Endodermal cell (in vitro differentiated cells): ENCODE results near the gene PRR23A. TPM values are rescaled to one million over a fixed set of nuclear protein-coding genes. Genes with fewer than 3 reads are reported as not detected.
A peak's percentile ranks its signal among the peaks of the same experiment; 100 is the strongest.

ENCODE experiments used
- DNase-seq: peaks from one replicate; pipeline ENCODE4 v3.0.0-alpha.2; 2017
- H3K27ac ChIP-seq: 2 replicates; pipeline ENCODE4 v1.5.1; 2013; ENCODE audit warnings: mild to moderate bottlenecking, low read depth, low read length, moderate library complexity
- H3K27me3 ChIP-seq: 2 replicates; pipeline ENCODE4 v1.6.1; 2013; ENCODE audit warnings: mild to moderate bottlenecking, low read length, moderate library complexity; ENCODE audit not compliant: insufficient read depth, control insufficient read depth, poor library complexity, severe bottlenecking
- H3K36me3 ChIP-seq: 2 replicates; pipeline ENCODE4 v1.7.0; 2013; ENCODE audit warnings: mild to moderate bottlenecking, low read length, moderate library complexity; ENCODE audit not compliant: control insufficient read depth, insufficient read depth
- H3K4me1 ChIP-seq: one replicate; pipeline ENCODE4 v1.7.0; 2013; ENCODE audit warnings: low read length; ENCODE audit not compliant: control insufficient read depth, insufficient read depth
- H3K4me3 ChIP-seq: 2 replicates; pipeline ENCODE4 v1.5.1; 2013; ENCODE audit warnings: mild to moderate bottlenecking, low read length, moderate library complexity
- H3K9ac ChIP-seq: 2 replicates; pipeline ENCODE4 v1.6.1; 2013; ENCODE audit warnings: mild to moderate bottlenecking, low read length, moderate library complexity; ENCODE audit not compliant: poor library complexity, severe bottlenecking; ENCODE audit errors: extremely low read depth
- H3K9me3 ChIP-seq: 2 replicates; pipeline ENCODE4 v1.6.1; 2013; ENCODE audit warnings: mild to moderate bottlenecking, low read length, moderate library complexity; ENCODE audit not compliant: control insufficient read depth
- H3K27ac Mint-ChIP-seq: 2 replicates; pipeline ENCODE4 v1.8.0; 2020; ENCODE audit warnings: mixed read lengths
- H3K27me3 Mint-ChIP-seq: 2 replicates; pipeline ENCODE4 v1.8.0; 2021; ENCODE audit warnings: mild to moderate bottlenecking, mixed read lengths; ENCODE audit not compliant: insufficient read depth
- H3K36me3 Mint-ChIP-seq: 2 replicates; pipeline ENCODE4 v1.8.0; 2020; ENCODE audit warnings: low read depth, mixed read lengths
- H3K4me1 Mint-ChIP-seq: 2 replicates; pipeline ENCODE4 v1.8.0; 2020; ENCODE audit warnings: mixed read lengths
- H3K4me3 Mint-ChIP-seq: 2 replicates; pipeline ENCODE4 v1.8.0; 2020; ENCODE audit warnings: mild to moderate bottlenecking, moderate library complexity, mixed read lengths
- H3K9me3 Mint-ChIP-seq: 2 replicates; pipeline ENCODE4 v1.8.0; 2020; ENCODE audit warnings: mild to moderate bottlenecking, mixed read lengths
- CTCF ChIP-seq: fragments of 200-600 bp; sonication (generic); conservative IDR thresholded peaks from 2 replicates; pipeline ENCODE4 v1.5.0; 2021; ENCODE audit warnings: antibody characterized with exemption, mild to moderate bottlenecking
- WGBS, 2 experiments: methylation state at CpG; one replicate each; pipeline versions ENCODE4 v1.1.5 to v1.1.7; 2013; ENCODE audit warnings: missing lambda C conversion rate in 2 of 2, mixed read lengths in 1 of 2; ENCODE audit not compliant: insufficient coverage in 1 of 2, insufficient read length in 1 of 2; 5-methylcytosine and 5-hydroxymethylcytosine counted together
- total RNA-seq, 2 donors: library from RNA; stranded (reverse); fragmentation: NEBNext Ultra II Directional in 1 of 2; extraction: Animal tissue kit (Norgen Biotek cat#: 25700) in 1 of 2; gene quantifications; 2 replicates in 1 of 2; 3 replicates in 1 of 2; pipeline ENCODE4 v1.2.1, GENCODE V29; 2021

Gene PRR23A
- total RNA-seq, 2 donors from 2014 or later: not detected

- Histone ChIP-seq H3K27me3 (no peaks in the 10 kb centered on the region), H3K27ac (no peak overlapping the region), H3K36me3 (no peaks in the 10 kb centered on the region), H3K4me1 (no peaks in the 10 kb centered on the region), H3K9me3 (no peaks in the 10 kb centered on the region), H3K9ac (no peak overlapping the region), H3K4me3 (no peak overlapping the region)
- Mint-ChIP-seq H3K4me1 (no peaks in the 10 kb centered on the region), H3K4me3 (no peak overlapping the region), H3K27me3 (peaks cover 17% of the 10 kb centered on the region), H3K9me3 (peaks cover 22% of the 10 kb centered on the region), H3K36me3 (no peaks in the 10 kb centered on the region), H3K27ac (no peak overlapping the region)
- TF ChIP-seq CTCF: no peak
- WGBS, 2 experiments: 96 to 100% methylated on average over 2 of the region's 2 CpGs
- DNase-seq: no peak
These were observed 18.9 kb upstream of the PRR23A start for GRCh38 chr3:139024968-139025367.

- peak; percentile 59 for TF ChIP-seq CTCF
- H3K9ac ChIP-seq: no peak within 1 kb of the TSS
- H3K27ac ChIP-seq: no peak within 1 kb of the TSS
- H3K27me3 Mint-ChIP-seq: peaks cover 2% of the 10 kb centered on the region
- H3K27me3 ChIP-seq: no peaks in the 10 kb centered on the region
- no peak within 1 kb of the TSS for H3K27ac Mint-ChIP-seq
- 92 to 99% methylated on average over 11 to 19 of the region's 19 CpGs for WGBS, 2 experiments
- peak; percentile 47 for DNase-seq
- H3K9me3 Mint-ChIP-seq: peaks cover 16% of the 10 kb centered on the region
- H3K36me3 ChIP-seq: no peaks in the 10 kb centered on the region
- no peak within 1 kb of the TSS for H3K4me3 ChIP-seq
- no peaks in the 10 kb centered on the region for H3K4me1 Mint-ChIP-seq
- H3K9me3 ChIP-seq: no peaks in the 10 kb centered on the region
- no peak within 1 kb of the TSS for H3K4me3 Mint-ChIP-seq
- no peaks in the 10 kb centered on the region for H3K4me1 ChIP-seq
- peaks cover 3% of the 10 kb centered on the region for H3K36me3 Mint-ChIP-seq
These were observed 14.8 kb upstream of the PRR23A start, which contains the start of gene PRR23B for GRCh38 chr3:139020868-139021234. Gene PRR23B, minus strand, starts transcription at chr3:139020926. Its CDS starts 265 bp downstream, at chr3:139020661.

GRCh38 chr3:139020036-139020867 is 14.2 kb upstream of the PRR23A start:
- H3K36me3 Mint-ChIP-seq: peaks cover 3% of the 10 kb centered on the region
- H3K27me3 Mint-ChIP-seq: peaks cover 2% of the 10 kb centered on the region
- no peak overlapping the region for H3K4me3 ChIP-seq
- no peak for DNase-seq
- H3K4me3 Mint-ChIP-seq: no peak overlapping the region
- no peaks in the 10 kb centered on the region for H3K27me3 ChIP-seq
- no peaks in the 10 kb centered on the region for H3K9me3 ChIP-seq
- no peak for TF ChIP-seq CTCF
- no peaks in the 10 kb centered on the region for H3K36me3 ChIP-seq
- no peaks in the 10 kb centered on the region for H3K4me1 Mint-ChIP-seq
- no peaks in the 10 kb centered on the region for H3K4me1 ChIP-seq
- peaks cover 16% of the 10 kb centered on the region for H3K9me3 Mint-ChIP-seq
- no peak overlapping the region for H3K9ac ChIP-seq
- H3K27ac Mint-ChIP-seq: no peak overlapping the region
- no peak overlapping the region for H3K27ac ChIP-seq
- 95 to 97% methylated on average over 36 to 81 of the region's 81 CpGs for WGBS, 2 experiments
